Measurements from ENCODE around the gene PRDM16. TPM values are rescaled to one million over a fixed set of nuclear protein-coding genes. Genes with fewer than 3 reads are reported as not detected.

The PRDM16 gene
- total and polyA plus RNA-seq, 2 of the 4 experiments (the other 2 are of a cell fraction) = 0.02 TPM; not detected in 1

DNA sequence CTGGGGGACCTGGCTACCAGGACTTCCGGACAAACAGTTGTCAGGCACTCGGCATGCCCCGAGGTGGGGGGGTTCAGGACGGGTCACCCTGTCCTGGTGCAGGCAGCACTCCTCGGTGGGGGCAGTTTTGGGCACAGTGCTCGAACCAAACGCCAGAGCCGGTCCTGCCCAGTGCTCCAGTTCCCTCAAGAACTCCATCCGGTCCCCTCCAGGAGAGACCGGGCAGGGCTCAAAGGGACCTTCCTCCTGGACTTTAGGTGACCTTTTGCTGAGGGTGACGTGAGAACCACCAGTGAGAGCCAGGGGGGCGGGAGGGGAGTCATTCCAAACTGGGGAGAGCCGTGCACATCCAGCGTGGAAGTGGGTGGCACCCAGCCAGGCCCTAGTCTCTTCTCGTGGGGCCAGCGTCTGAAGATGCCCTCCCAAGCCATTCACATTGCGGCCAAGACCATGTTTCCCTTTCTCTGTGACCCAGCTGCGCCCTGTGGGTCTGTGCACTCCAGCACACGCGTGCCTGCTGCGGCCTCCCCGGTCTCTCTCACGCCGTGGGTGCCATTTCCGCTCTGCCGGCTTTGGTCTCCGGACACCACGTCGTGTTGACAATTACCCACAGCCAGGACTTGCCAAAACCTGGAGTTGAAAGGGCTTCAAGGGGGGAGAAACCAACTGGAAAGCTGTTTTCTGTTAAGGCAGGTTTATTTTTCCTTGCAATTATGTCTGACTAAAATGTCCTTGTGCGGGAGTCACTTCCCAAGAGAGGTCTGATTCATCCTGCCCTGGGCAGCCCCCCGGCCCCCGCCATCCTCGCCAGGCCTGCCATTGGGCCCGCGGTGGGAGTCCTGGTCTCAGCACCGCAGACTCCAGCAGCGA lies 206.7 kb downstream of the PRDM16 start (continued):
- TF ChIP-seq MAZ (IDR thresholded peaks at IDR 0.05; ENCODE audit: borderline replicate concordance, low read depth, low read length) = no peak

GRCh38 chr1:3276341-3276800 lies 207.4 kb downstream of the PRDM16 start:
- no peak overlapping the region for H4K91ac ChIP-seq (ENCODE audit: insufficient read depth, low read depth, low read length)
- DNase-seq = no peak
- no peak overlapping the region for H3K4ac ChIP-seq (ENCODE audit: low read depth, low read length)
- no peaks in the 10 kb centered on the region for H3K9me3 ChIP-seq (ENCODE audit: control insufficient read depth, insufficient read depth, low read length)
- H2AK9ac ChIP-seq (replicated peaks; ENCODE audit: low read depth, low read length, poor library complexity) = no peak overlapping the region
- H4K8ac ChIP-seq (ENCODE audit: low read depth in 2 of 2, low read length in 2 of 2) = no peak overlapping the region
- no peak overlapping the region for H3K56ac ChIP-seq (ENCODE audit: extremely low read depth, insufficient read depth, low read length)
- H2AK5ac ChIP-seq (ENCODE audit: low read depth, low read length) = no peak overlapping the region
- no peaks in the 10 kb centered on the region; the same call in 1 of the 2 replicates for H3K27me3 ChIP-seq (ENCODE audit: control insufficient read depth, insufficient read depth, low read length)
- no peaks in the 10 kb centered on the region for H3K4me1 ChIP-seq (ENCODE audit: control insufficient read depth, insufficient read depth, low read length)
- H3K14ac ChIP-seq (replicated peaks; ENCODE audit: low read depth, low read length) = no peak overlapping the region
- H2AFZ ChIP-seq (replicated peaks; ENCODE audit: low read length, poor library complexity) = no peak overlapping the region
- H3K36me3 ChIP-seq (ENCODE audit: control insufficient read depth, insufficient read depth, low read length) = no peaks in the 10 kb centered on the region
- 85% methylated on average over 10 of the region's 22 CpGs; no CpG with 5 or more reads in 1 of the 2 experiments for WGBS, 2 experiments (ENCODE audit: extremely low coverage in 2 of 2, insufficient read length in 1 of 2)
- H4K5ac ChIP-seq (ENCODE audit: low read depth, low read length) = no peak overlapping the region
- CTCF ChIA-PET = no interaction called here
- H3K23ac ChIP-seq (ENCODE audit: low read depth, low read length) = no peak overlapping the region
- H4K20me1 ChIP-seq (ENCODE audit: insufficient read depth, low read length) = no peaks in the 10 kb centered on the region
- no peak overlapping the region for H3K4me3 ChIP-seq (ENCODE audit: insufficient read depth, low read depth, low read length)
- POLR2A ChIA-PET (ENCODE audit: unreplicated experiment) = no interaction called here
- dilution Hi-C loops (cut with HindIII; ENCODE audit: low sequenced_read_pairs, unreplicated experiment) = no loop called here
- H3K18ac ChIP-seq (ENCODE audit: low read depth, low read length) = no peak overlapping the region
- ATAC-seq (ENCODE audit: low read depth) = no peak
- H2BK20ac ChIP-seq (ENCODE audit: low read depth, low read length) = no peak overlapping the region
- TF ChIP-seq ELK1 (IDR thresholded peaks at IDR 0.05; ENCODE audit: borderline replicate concordance, low read depth, low read length) = no peak
- TF ChIP-seq CEBPB (IDR thresholded peaks at IDR 0.05; ENCODE audit: low read depth, low read length) = no peak
- no peak for TF ChIP-seq CHD1 (IDR thresholded peaks at IDR 0.05; ENCODE audit: low read depth, low read length)
- no peak overlapping the region for H3K27ac ChIP-seq (ENCODE audit: insufficient read depth, low read length)
- H2BK120ac ChIP-seq (ENCODE audit: low read depth, low read length) = no peak overlapping the region
- H3K4me2 ChIP-seq (ENCODE audit: low read depth, low read length) = no peak overlapping the region
- no peak overlapping the region for H2BK15ac ChIP-seq (ENCODE audit: low read depth, low read length)
- intact Hi-C loops (cut with micrococcal nuclease) = no loop called here
- H3K9ac ChIP-seq (ENCODE audit: low read depth, low read length) = no peak overlapping the region
- H3K79me1 ChIP-seq (ENCODE audit: low read depth in 1 of 2, low read length in 2 of 2) = no peaks in the 10 kb centered on the region
- no peak overlapping the region for H2BK5ac ChIP-seq (ENCODE audit: low read depth, low read length, poor library complexity, severe bottlenecking)
- in situ Hi-C loops (cut with MboI; ENCODE audit: low sequenced_read_pairs) = no loop called here
- H3K9me1 ChIP-seq (ENCODE audit: insufficient read depth, low read length) = no peaks in the 10 kb centered on the region
- no TSS peak for BruUV-seq (replicated peaks)
